ENCODE measurements around the gene PRR36. TPM values are rescaled to one million over a fixed set of nuclear protein-coding genes. Genes with fewer than 3 reads are reported as not detected.

Gene PRR36
- total and polyA plus RNA-seq, 10 of the 15 experiments (the other 5 are each of a cell fraction or from before 2014, with no cell fraction given), result 0.04 TPM; not detected in 9

DNA sequence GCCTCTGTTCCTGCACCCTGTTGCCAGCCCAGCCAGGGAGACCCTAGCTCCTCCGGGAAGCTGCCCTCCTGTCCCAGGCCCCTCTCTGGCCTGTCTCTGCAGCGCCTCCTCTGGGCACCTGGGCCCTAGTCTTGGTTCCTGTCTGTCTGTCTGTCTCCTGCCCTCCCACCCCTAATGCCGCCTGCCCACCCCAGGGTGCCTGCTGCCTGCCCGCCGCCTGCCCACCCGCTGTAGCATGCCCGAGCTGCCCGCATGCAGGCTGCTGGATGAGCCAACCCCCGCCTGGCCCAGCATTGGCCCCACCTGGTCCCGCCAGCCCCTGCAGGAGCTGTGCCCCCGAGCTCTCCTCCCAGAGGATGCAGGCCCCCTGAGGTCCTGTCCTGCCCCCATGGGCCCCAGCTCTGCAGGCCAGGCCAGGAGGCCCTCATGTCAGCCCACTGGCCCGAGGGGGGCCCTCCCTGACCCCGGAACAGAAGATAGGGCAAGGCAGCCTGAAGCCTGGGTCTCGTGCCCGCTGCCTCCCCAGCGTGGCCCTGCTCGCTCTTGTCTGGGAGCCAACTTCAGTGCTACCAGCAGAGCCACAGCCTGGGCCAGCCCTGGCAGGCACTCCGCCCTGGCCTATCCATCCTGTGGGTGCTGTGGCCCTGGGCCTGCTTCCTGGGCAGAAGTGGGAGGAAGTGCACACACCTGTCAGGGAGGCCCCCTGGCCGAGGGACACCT, 34.7 kb upstream of the PRR36 start:
- in situ Hi-C loops (cut with MboI), result no loop called here
- 96% methylated on average over 17 of the region's 19 CpGs for WGBS (ENCODE audit: insufficient coverage, insufficient replicate concordance, low lambda C conversion rate, missing lambda C conversion rate)
- no peak for DNase-seq (ENCODE audit: low read depth, low spot score)
- intact Hi-C loops (cut with micrococcal nuclease; ENCODE audit: unreplicated experiment), result loop anchor here (10.0 kb wide), 1 partner anchor 224 kb away; the partner anchor contains the start of gene TRAPPC5
- ChIA-PET SMC1A (ENCODE audit: uncharacterized antibody, unreplicated experiment) (no interaction called here), RAD21 (ENCODE audit: unreplicated experiment) (no interaction called here), CTCF (interaction anchor here (0.8 kb wide), 1 partner anchor 12 kb away, joined by 4 read pairs; the partner anchor contains the start of gene SNAPC2), POLR2A (no interaction called here)
- Histone ChIP-seq H3K36me3 (ENCODE audit: control insufficient read depth in 2 of 2, insufficient read depth in 2 of 2, low read length in 1 of 2) (peaks cover 0 to 16% of the 10 kb centered on the region in 2 experiments; a peak in 3 of 4 replicates), H3K9me3 (replicated peaks; ENCODE audit: control insufficient read depth, insufficient read depth, low read length) (no peaks in the 10 kb centered on the region), H3K27me3 (replicated peaks in 1 of 2; ENCODE audit: control insufficient read depth in 2 of 2, insufficient read depth in 2 of 2, low read length in 1 of 2) (no peaks in the 10 kb centered on the region), H4K20me1 (ENCODE audit: control insufficient read depth, insufficient read depth) (peaks cover 9% of the 10 kb centered on the region; the same call in 1 of the 2 replicates), H3K4me1 (ENCODE audit: control insufficient read depth, insufficient read depth, low read length) (peaks cover 8% of the 10 kb centered on the region), H3K4me2 (ENCODE audit: control insufficient read depth, insufficient read depth) (no peak overlapping the region), H3K79me2 (ENCODE audit: control insufficient read depth, insufficient read depth, low read length) (peaks cover 29% of the 10 kb centered on the region), H3K27ac (ENCODE audit: control insufficient read depth, insufficient read depth) (no peak overlapping the region), H2AFZ (ENCODE audit: control insufficient read depth, low read depth, low read length) (no peak overlapping the region), H3K9ac (ENCODE audit: control insufficient read depth, insufficient read depth, low read length) (no peak overlapping the region), H3K4me3 (no peak overlapping the region)
- no peak for ATAC-seq
- no peak for FAIRE-seq
- no TSS peak for BruUV-seq (replicated peaks)
- TF ChIP-seq NFYB (IDR thresholded peaks at IDR 0.05; ENCODE audit: insufficient read depth, low read depth, low read length) (no peak), NR2F1 (conservative IDR thresholded peaks at IDR 0.05) (no peak), POLR2A (IDR thresholded peaks at IDR 0.05; ENCODE audit: low read depth, low read length) (no peak), BMI1 (IDR thresholded peaks at IDR 0.05; ENCODE audit: borderline replicate concordance) (no peak), SREBF2 (IDR thresholded peaks at IDR 0.05; ENCODE audit: low read length) (no peak), ZBTB11 (CRISPR knock-in tag; IDR thresholded peaks at IDR 0.05) (no peak), SPI1 (IDR thresholded peaks at IDR 0.05; ENCODE audit: borderline replicate concordance, insufficient read depth, low read depth, low read length) (no peak), STAT3 (IDR thresholded peaks at IDR 0.05; ENCODE audit: low read depth, low read length) (no peak), POLR2AphosphoS2 (IDR thresholded peaks at IDR 0.05; ENCODE audit: low read depth, low read length) (no peak), ZNF207 (IDR thresholded peaks at IDR 0.05; ENCODE audit: borderline replicate concordance) (no peak), CHD2 (IDR thresholded peaks at IDR 0.05; ENCODE audit: borderline replicate concordance, low read depth, low read length) (no peak), SKIL (IDR thresholded peaks at IDR 0.05; ENCODE audit: low read depth, poor library complexity, severe bottlenecking) (no peak), HSF1 (IDR thresholded peaks at IDR 0.05; ENCODE audit: low read depth, low read length) (no peak), WRNIP1 (IDR thresholded peaks at IDR 0.05; ENCODE audit: borderline replicate concordance, low read depth, low read length) (no peak), MYB (IDR thresholded peaks at IDR 0.05; ENCODE audit: borderline replicate concordance, low read depth, low read length) (no peak)
- TF ChIP-seq, protein P1, sequence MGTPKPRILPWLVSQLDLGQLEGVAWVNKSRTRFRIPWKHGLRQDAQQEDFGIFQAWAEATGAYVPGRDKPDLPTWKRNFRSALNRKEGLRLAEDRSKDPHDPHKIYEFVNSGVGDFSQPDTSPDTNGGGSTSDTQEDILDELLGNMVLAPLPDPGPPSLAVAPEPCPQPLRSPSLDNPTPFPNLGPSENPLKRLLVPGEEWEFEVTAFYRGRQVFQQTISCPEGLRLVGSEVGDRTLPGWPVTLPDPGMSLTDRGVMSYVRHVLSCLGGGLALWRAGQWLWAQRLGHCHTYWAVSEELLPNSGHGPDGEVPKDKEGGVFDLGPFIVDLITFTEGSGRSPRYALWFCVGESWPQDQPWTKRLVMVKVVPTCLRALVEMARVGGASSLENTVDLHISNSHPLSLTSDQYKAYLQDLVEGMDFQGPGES (IDR thresholded peaks at IDR 0.05), result no peak
